Measurements from ENCODE around the gene TMIE.

Gene TMIE

GRCh38 chr3:46709721-46710120 is 8.5 kb downstream of the TMIE start:
- no peak for DNase-seq

DNA sequence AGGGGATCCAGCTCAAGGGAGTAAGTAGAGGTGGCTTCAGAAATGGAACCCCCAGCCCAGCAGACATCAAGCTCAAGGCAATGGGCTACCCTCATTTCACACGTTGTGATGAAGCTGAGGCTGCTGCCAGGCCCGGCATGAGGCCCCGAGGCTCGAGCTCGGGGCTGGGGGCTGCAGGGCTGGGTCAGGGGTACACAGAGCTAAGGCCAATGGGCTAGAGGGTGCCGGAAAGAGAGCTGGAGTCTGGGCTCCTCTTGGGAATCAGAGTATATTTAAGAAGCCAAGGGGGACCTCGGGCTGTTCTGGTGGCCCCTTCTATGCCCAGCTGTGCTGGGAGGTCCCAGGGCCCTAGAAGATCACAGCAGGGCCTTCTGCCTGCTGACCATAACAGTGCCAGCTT is 9.0 kb downstream of the TMIE start:
- no peak for DNase-seq

DNA sequence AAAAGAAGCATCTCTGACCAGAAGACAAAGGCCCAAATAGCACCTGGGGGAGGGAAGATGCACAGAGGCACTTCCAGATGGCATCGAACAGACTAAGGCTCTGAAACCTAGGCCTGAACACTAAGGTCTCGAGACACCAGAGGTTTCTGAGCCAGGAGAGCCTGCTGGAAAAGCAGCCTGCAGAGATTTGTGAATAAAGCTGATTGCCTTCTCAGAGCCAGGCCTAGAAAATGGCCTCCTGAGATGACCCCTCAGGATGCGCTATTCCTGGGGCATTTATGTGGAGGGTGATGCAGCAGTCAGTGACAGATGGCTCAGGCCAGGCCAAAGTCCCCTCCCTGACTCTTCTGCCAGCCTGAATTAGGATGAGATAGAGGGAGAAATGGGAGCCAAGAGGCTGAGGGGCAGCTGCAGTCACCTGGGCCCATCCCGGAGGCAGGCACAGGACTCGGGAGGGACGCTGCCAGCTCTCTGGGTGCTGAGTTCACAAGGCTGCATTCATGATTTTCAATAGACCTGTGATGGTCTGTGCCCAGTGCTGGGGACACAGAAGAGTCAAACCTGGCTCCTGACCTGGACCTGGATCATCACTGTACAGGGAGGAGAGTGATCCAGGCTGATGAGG is 9.6 kb downstream of the TMIE start:
- DNase-seq, result no peak

DNA sequence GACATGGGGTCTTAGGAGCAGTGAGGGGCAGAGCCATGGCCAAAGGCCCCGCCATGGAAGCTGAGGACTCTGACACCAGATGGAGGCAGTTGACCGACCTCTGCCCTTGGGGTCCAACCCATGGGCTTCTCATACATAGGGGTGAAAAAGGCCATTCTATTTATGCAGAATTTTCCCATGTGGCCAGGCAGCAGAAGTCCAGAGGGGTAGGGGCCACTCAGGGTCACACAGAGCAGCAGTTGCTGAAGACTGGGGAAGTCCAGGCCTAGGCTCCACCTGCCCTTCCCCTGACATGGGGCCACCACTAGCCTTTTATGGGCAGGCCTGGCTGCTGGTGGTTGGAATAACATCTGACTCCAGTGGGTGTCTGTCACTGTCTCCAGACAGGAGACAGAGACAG is 10.1 kb downstream of the TMIE start:
- DNase-seq, result no peak

DNA sequence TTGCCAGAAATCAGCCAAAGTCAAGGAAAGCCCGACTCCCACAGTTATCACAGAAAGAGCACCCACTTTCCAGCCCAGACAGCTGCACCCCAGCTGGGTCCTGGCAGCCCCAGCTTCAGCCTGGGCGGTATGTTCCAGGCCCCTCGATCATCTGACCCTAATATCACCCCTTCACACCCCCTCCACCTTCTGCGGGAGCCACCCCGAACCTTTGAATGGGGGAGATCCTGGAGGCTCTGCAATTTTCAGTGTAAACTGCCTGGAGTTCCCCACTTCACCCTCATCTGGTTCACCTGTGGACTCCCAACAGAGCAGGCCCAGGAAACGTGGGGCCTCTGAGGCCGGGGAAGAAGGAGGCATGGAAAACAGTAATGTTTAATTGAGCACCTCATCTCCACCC is 10.6 kb downstream of the TMIE start:
- DNase-seq, result no peak

GRCh38 chr3:46712191-46713049 is 11.2 kb downstream of the TMIE start:
- DNase-seq, result no peak

DNA sequence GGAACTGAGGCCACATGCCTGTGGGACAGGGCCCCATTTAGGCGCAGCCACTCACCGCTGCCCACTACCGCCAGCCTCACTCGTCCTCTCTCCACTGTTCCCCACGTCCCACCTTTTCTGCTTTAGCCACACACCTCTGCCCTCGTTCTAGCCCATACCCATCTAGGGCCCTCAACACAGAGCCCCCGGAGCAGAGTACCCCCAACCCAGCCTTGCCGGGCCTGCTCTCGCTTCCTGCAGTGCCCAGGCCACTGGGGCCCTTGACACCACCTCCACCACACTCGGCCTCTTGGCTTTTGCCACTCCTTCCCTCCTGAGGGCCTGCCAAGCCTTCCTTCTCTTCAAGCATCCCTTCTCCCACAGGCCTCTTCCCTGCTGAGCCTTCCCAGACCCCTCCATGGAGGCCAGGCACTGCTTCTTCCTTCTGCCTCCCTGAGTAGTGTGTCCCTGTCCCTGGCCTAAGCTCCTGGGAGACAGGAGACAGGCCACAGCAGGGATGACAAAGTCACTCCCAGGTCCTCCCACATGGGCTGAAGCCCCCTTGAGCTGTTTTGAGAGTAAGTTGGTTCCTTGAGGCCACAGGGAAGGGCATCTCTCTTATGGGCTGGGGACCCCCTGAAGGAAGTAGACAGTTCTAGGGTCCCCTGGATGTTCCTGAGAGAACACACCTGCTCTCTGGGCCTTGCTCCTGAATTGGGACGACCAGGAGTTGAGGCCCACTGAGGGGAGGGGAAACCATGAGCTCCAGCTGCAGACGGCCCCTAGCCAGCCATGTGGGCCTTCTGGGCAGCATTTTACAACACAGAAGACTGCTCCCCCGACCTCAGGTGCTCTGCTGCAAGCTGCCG is 12.1 kb downstream of the TMIE start:
- no peak for DNase-seq

- DNase-seq, result no peak
These were observed 12.8 kb downstream of the TMIE start for GRCh38 chr3:46713898-46714552.

GRCh38 chr3:46714728-46715506 is 13.7 kb downstream of the TMIE start:
- no peak for DNase-seq

DNA sequence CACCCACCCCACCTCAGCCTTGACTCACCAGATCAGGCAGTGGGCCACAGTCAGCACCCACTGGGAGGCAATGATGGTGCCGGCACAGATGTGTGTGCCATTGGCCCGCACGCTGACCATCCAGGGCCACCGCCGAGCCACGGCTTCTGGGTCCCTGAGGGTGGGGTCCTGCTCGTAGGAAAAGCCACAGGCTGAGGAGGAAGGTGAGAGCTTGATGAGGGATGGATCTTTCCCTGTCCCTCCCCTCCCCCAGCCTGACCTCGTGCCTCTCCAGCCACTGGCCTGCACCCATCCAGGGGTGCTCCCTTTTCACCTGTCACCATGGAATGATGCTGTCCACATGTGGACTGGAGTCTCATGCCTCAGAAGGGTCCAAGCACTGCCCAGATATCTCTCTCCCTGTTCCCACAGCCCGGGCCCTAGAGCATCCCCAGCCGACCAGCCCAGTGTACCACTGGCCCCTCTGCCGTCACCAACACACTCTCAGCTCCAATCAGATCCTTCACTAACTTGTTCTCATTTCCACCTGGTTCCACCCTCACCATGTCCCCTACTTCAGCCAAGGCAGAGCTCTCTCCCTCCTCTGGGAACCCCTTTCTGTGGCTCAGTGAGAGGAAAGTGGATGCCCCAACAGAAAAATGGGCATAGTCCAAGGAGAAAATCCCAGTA is 14.4 kb downstream of the TMIE start:
- DNase-seq, result no peak

- DNase-seq, result no peak
These were observed 15.6 kb downstream of the TMIE start for GRCh38 chr3:46716461-46717441.

DNA sequence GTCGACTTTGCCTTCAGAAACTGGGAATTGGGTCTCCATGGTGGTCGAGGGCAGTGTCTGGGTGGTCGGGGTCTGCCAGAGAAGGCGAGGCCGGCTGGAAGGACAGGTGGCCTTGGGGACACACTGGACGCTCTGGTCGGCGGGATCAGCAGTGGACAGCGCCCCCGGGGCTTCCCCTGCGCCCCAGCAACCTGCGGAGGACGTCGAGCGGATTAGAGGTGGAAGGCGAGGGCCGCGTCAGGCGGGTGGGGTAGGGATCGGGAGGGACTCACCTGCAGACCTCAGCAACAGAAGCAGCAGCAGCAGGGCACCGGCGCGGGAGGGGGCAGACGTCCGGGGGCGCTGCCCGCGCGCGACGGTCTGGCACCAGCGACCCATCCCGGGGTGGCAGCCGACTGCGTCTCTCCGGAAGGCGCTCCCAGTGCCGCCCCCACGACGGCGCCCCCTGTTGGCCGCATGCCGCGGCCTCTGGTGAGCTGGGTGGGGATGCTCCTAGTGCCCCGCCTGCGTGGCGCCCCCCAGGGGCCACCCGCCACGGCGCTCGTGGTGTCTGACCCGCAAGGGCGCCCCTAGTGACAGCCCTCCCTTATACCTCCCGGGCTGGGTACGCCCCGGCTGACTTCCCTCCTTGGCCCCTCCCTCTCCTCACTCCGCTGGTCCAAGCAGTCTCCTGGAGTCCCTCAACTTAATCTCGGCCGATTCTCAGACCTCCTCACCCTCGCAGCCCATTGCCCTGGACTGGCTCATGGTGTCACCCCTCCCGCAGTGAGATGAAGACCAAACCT is 16.4 kb downstream of the TMIE start, which contains the start of gene PRSS50:
TSS of gene PRSS50 (minus strand) at position 423 of the 785 bp plus-strand sequence. CDS start at position 378, 45 bp downstream.
- DNase-seq, result no peak

GRCh38 chr3:46719044-46719565 is 17.9 kb downstream of the TMIE start:
- DNase-seq, result no peak

- no peak for DNase-seq
These were observed 18.6 kb downstream of the TMIE start for GRCh38 chr3:46719735-46720271.

DNA sequence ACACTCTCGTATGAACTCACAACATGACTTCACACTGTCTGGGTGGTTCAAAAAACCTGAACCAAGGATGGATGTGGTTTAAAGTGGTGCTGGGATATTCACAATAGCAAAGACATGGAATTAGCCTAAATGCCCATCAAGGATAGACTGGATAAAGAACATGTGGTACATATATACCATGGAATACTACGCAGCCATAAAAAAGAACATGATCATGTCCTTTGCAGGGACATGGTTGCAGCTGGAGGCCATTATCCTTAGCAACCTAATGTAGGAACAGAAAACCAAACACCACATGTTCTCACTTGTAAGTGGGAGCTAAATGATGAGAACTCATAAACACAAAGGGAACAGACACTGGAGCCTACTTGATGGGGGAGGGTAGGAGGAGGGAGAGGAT is 19.8 kb downstream of the TMIE start:
- no peak for DNase-seq

GRCh38 chr3:46722443-46722842 is 21.3 kb downstream of the TMIE start:
- DNase-seq, result no peak

DNA sequence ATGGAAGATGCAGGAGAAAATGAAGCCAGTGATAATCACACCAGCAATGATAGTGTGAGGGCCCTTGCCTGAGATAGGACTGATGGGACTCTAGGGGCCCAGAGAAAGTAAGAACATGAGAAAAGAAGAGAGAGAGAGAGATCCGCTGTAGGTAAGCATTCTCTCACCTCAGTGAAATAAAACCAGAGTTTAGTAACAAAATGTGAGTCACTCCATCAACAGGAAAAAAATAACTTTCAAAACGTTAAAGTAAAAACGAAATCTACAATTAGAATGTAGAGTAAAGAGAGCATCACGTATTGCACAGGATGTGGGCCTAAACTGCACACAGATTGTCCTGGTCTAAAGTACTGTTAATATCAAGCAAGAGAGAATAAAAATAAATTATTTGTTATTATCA is 23.2 kb downstream of the TMIE start:
- no peak for DNase-seq

DNA sequence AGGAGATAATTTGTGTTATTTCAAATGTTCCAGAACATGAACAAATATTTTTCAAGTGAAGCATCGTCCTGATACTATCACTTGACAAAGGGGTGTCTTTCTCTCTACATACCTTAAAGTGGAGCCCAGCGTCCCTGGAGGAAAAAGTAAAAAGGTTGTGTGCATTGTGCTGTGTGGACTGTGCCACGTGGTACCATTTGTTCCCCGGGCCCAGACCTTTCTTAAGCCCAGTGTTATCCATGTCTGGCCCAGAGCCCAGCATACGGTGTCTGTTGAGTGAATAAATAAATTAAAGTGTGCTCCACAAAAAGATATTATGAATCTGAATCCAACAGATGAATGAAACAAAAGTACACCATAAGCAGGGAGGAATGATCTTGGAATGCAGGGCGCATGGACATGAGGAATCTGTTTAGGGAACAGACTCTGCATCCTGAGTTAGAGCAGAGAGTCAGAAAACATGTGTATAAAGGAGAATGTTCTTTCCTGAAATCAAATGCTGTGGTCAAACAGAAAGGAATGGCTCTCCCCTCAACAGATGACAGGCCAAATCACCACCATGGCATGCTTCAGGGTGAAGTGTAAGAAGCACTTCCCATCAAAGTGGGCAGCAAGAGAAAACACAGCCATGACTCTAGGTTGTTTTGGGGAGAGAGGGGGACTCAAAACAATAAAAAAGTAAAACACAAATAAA is 24.6 kb downstream of the TMIE start:
- DNase-seq, result no peak
